HG02571 (cell line): ENCODE results near the gene UBAC2.
"Not testable (repeated sequence)": the region's sequence is repeated elsewhere in the genome, so short reads cannot be mapped to it uniquely, and the experiment has no call there.

ENCODE experiments used
- ATAC-seq: cut with Tn5 transposase; IDR thresholded peaks from one replicate; pipeline ENCODE4 v1.9.1; 2021; ENCODE audit warnings: mild to moderate bottlenecking, moderate library complexity; ENCODE audit not compliant: unreplicated experiment

Gene UBAC2

GRCh38 chr13:99211421-99212035 lies 10.9 kb downstream of the UBAC2 start:
- ATAC-seq: no peak

- ATAC-seq: peak; percentile 81
Observed at GRCh38 chr13:99214232-99214631, 13.6 kb downstream of the UBAC2 start.

DNA sequence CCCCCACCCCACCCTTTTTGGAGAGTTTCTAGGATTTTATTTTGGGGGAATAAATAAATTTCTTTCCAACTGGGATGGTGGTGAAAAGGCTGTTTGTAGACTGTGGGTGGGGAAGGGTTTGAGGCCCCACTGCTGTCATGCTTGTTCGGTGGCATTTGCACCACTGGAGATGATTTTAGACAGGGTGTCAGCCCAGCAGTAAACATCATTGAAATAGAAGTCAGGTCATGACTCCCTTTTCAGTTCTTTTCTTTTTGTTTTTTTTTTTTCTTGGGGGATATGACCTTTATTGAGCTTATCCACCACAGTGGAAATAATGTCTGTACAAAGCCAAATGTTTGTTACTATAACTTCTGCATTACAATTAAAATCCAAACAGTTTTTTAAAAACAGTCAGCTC lies 14.1 kb downstream of the UBAC2 start:
- ATAC-seq: no peak

- ATAC-seq: no peak
Observed at GRCh38 chr13:99215184-99215830, 14.7 kb downstream of the UBAC2 start.

DNA sequence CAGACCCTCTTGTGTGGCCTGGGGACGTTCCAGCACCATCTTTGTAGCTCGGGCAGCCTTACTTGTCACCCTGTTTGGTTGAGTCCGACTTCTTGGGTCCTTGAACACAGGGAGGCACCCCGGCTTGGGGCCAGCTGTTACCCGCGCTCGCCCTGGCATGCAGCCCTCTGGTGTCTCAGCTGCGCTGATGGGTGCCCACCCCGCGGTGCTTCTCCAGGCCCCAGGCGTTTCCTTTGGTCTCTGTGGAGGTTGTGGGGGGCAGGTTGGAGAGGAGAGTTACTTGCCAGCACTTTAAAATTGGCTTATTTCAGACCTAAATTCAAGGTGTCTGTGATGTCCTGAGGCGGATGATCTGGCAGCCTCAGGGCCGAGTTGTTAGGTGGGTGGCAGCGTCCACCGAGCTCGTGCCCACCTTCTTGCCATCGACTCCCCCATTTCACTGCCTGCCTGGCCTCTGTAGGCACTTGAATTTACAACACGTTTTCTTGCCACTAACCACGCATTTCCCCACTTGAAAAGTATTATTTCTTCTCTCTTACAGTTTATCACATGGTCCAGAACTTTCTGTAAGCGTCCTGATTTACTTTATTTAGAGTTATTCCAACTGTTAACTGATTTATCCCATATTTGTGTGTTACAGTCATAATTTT lies 16.9 kb downstream of the UBAC2 start:
- no peak for ATAC-seq

- no peak for ATAC-seq
Observed at GRCh38 chr13:99218126-99218525, 17.5 kb downstream of the UBAC2 start.

GRCh38 chr13:99218545-99218944 lies 17.9 kb downstream of the UBAC2 start:
- ATAC-seq: no peak

- no peak for ATAC-seq
Observed at GRCh38 chr13:99218969-99219368, 18.3 kb downstream of the UBAC2 start.

- ATAC-seq: no peak
Observed at GRCh38 chr13:99220199-99220935, 19.7 kb downstream of the UBAC2 start.

GRCh38 chr13:99221567-99222239 lies 21.0 kb downstream of the UBAC2 start:
- no peak for ATAC-seq

GRCh38 chr13:99223587-99223986 lies 22.9 kb downstream of the UBAC2 start:
- ATAC-seq: no peak

- no peak for ATAC-seq
Observed at GRCh38 chr13:99224021-99224420, 23.4 kb downstream of the UBAC2 start.

- no peak for ATAC-seq
Observed at GRCh38 chr13:99225078-99225477, 24.4 kb downstream of the UBAC2 start.

DNA sequence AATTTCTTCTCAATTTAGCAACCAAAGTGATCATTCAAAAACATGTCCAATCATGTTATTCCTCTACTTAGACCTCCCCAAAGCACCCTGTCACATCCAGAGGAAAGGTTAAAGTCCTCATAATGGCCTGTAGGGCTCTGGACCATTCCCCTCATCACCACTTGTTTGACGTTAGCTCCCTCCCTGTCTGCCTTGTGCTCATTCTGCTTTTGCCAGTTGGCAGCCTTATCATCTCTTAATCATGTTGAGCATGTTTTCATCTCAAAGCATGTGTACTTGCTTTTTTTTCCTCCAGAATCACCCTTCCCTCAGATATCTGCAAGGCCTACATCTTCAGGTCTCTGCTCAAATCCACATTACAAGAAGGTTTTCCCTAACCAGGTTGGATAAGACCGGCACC lies 25.9 kb downstream of the UBAC2 start:
- no peak for ATAC-seq

GRCh38 chr13:99227331-99227900 lies 26.8 kb downstream of the UBAC2 start:
- no peak for ATAC-seq

DNA sequence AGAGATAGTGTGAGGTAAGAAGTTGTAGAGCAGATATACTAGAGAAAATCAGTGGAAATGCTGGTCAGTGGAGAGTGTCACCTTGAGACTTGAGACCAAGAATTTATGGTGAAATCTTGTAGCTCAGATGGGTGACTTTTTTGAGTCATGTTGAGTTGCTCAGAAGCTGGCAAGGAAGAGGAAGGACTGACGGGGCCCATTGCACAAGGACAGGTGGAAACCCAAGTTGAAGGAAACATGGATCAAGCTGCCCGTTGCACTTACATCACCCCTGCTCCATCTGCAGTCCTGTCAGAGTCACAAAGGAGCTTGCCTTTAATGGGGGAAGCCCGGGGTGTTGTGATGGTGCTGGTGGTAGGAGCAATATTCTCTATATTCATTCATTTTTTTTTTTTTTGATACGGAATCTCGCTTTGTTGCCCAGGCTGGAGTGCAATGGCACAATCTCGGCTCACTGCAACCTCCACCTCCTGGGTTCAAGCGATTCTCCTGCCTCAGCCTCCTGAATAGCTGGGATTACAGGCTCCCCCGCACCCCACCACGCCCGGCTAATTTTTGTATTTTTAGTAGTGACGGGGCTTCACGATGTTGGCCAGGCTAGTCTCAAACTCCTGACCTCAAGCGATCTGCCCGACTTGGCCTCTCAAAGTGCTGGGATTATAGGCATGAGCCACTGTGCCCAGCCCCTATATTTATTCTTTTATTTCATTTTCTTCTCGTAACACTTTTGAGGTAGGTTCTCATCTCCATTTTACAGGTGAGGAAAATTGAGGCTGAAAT lies 27.4 kb downstream of the UBAC2 start:
- no peak for ATAC-seq

DNA sequence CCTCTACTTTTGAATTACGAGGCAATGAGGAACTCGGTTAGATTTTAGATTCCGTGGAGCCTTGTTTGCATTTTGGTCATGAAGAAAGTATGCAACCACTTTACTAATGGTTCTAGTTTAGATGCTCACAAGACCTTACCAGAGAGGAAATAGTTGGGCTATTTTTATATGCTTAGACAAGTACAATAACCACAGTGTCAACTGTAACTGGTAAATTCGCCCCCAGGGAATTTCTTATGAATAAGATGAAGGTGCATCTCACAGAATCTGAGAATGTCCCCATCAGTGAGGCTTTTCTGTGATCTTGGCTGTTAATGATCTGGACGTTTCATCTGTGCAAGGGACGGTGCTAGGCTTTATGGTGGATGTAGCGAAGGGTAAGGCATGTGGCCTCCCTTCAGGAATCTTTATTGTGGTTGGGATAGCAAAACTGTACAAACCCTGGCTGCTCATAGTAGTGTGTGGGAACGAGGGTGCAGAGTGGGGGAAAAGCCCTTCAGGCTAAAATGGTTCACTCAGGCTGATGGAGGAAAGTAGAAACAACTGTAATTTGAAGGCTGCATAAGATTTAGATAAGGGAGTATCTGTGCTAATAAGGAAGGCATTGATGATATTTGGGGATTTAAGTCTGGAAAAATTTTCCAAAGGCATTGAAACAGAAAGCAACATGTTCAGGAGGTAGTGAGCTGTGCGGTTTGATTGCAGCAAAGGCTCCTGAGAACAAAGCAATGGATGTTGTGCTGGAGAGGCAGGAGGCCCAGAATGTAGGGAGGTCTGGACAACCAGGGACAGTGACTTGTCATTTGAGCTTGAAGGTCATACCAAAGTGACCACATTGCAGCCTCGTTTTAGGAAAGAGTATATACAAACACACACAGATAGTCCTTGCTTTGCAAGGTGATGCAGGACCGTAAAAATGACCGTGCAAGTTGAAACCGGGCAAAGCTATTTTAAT lies 28.4 kb downstream of the UBAC2 start:
- peak; percentile 95 for ATAC-seq

DNA sequence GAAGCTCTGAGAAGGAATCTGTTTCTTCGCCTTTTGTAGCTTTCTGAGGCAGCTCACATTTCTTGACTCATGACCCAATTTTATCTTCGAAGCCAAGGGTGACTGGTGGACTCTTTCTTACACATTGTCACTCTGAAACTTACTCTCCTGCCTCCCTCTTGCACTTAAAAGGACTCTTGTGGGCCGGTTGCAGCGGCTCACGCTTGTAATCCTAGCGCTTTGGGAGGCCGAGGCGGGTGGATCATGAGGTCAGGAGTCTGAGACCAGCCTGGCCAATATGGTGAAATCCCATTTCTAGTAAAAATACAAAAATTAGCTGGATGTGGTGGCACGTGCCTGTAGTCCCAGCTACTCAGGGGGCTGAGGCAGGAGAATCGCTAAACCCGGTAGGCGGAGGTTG lies 29.9 kb downstream of the UBAC2 start:
- ATAC-seq: not testable (repeated sequence)

DNA sequence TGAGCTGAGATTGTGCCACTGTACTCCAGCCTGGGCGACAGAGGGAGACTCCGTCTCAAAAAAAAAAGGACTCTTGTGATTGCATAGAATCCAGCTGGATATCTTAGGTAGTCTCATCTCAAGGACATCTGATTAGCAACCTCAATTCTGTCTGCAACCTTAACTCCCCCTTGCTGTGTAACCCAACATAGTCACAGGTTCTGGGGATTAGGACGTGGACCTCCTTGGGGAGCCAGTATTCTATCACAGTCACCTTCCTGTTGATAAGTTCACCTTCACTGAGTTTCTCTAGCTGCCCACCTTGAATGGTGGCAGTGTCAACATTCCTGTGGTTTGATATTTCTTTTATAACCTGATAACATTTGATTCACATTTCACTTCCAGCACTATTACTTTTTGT lies 30.3 kb downstream of the UBAC2 start:
- ATAC-seq: no peak
